Gastroesophageal sphincter (tissue), 3 donors: ENCODE measurements around the gene IL22RA2.

ENCODE experiments used
- CTCF ChIP-seq, 4 experiments: fragments of 200-600 bp in 2 of 4; fragments of 450-650 bp in 2 of 4; sonication (generic) in 1 of 4; IDR thresholded peaks; one replicate each; pipeline ENCODE4 v1.5.1; 2017 to 2019; ENCODE audit warnings: antibody characterized with exemption in 4 of 4, mild to moderate bottlenecking in 2 of 4, moderate library complexity in 2 of 4
- EP300 ChIP-seq: sonication (generic); formaldehyde crosslinking; IDR thresholded peaks from one replicate; pipeline ENCODE4 v1.6.1; 2017; ENCODE audit warnings: antibody characterized with exemption, mild to moderate bottlenecking
- POLR2A ChIP-seq, 2 donors: fragments of 450-650 bp; IDR thresholded peaks; one replicate each; pipeline ENCODE4 v1.6.1; 2017; ENCODE audit warnings: antibody characterized with exemption in 2 of 2, mild to moderate bottlenecking in 2 of 2, moderate library complexity in 1 of 2
- POLR2AphosphoS5 ChIP-seq: sonication (generic); formaldehyde crosslinking; IDR thresholded peaks from one replicate; pipeline ENCODE4 v1.6.1; 2017; ENCODE audit warnings: antibody characterized with exemption

- TF ChIP-seq POLR2AphosphoS5: no peak
- TF ChIP-seq POLR2A (IDR thresholded peaks at IDR 0.05): no peak
- TF ChIP-seq CTCF (IDR thresholded peaks at IDR 0.05): no peak
- no peak for TF ChIP-seq EP300
Observed at GRCh38 chr6:137211910-137212309, 38.5 kb upstream of the IL22RA2 start.
